CD4-positive, alpha-beta T cell treated with Interleukin-12 subunit alpha and Interleukin-12 subunit beta, for 1 hour (primary cell): ENCODE measurements around the gene SERINC1.
"Not testable (repeated sequence)": the region's sequence is repeated elsewhere in the genome, so short reads cannot be mapped to it uniquely, and the experiment has no call there.

ENCODE experiments used
- DNase-seq: peaks from one replicate; pipeline ENCODE4 v3.0.0-alpha.2; 2020

The SERINC1 gene

DNA sequence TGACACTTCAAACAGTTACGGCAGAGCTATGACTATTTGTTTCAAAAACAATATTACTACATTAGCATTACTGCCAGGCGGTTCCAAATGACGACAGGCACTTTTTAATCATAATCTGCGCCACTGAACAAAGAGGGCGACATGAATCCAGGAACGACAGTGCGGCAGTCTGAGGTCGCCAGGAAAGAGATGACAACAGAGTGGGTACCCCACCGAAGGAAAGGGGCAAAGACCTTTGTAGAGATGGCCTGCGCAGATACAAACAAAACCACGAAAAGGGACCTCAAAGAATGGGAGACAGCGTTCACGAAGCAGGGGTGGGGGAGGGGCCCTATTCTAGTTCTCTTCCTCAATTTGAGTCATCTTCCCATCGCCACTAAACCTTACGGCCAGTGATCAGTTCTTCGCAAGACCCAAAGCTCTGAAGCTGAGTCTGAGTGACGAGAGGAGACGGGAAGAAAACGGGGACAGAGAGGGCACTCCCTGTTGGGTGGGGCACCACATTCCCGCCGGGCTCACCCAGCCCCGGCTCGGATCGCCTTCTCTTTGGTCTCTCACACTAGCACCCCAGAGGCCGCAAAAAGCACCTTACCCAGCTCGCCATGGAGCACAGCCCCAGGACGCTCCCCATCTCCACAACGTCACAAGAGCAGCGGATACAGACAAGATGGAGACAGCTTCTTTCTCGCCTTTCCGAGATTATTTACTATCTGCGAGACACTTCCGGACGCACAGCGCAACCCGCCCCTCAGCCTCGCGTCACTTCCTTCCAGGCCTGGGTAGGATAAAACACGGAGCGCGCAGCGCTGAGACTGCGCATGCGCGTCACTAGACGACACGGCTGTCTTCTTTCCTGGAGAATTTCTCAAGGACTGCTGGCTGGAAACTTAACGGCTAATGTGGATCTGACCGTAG lies at the start of gene SERINC1:
SERINC1 (minus strand) TSS at position 701 of the 915 bp plus-strand sequence; CDS start at position 631, 70 bp downstream.
- peak; percentile 94 for DNase-seq

- no peak for DNase-seq
These were observed 39.8 kb upstream of the SERINC1 start for GRCh38 chr6:122511193-122511924.

DNA sequence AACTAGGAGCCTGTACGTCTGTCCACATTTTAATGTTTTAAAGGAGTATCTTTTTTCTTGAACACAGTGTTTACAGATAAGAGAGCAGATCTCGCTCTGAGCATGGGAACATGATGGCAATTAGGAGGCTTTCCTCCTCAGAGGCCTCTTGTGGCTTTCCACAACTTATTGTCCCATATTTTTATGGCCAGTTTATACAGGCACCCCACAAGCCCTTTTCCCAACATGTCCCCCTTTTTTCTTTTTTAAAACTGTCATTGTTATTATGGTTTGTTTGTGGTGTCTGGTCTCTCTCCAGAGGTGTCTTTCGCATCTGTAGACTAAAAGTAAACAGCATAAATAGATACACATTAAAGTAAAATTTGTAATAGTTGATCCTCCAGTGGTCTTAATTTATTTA lies 33.6 kb upstream of the SERINC1 start:
- DNase-seq = not testable (repeated sequence)

DNA sequence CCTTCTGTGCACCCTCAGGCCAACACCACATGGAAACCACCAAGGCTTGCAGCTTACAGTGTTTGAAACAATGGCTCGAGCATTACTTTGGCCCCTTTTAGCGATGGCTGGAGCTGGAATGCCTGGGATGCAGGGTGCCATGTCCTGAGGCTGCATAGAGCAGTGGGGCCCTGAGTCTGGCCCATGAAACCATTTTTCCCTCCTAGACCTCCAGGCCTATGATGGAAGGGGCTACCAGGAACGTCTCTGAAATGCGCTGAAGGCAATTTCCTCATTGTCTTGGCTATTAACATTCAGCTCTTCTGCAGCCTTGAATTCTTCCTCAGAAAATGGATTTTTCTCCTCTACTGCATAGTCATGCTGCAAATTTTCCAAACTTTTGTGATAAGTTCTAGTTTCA lies 29.9 kb upstream of the SERINC1 start:
- DNase-seq = no peak

DNA sequence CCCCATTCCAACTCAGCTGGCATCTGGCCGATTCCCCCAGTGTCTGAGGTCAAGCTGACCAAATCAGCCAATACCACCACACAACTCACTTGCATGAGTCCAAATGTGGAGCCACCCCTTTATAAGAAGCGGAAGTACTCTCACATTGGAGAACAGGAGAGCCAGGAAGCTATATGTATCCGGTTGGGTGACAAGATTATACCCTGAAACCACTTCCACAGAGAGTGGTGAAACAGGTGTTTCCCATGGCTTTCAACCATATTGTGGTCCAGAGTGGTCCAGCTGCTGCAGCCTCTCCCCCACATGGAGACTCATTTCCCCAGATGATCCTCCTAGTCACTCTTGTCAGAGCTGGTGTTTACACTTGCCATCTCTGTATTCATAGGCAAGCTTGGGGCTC lies 24.0 kb upstream of the SERINC1 start:
- no peak for DNase-seq

DNA sequence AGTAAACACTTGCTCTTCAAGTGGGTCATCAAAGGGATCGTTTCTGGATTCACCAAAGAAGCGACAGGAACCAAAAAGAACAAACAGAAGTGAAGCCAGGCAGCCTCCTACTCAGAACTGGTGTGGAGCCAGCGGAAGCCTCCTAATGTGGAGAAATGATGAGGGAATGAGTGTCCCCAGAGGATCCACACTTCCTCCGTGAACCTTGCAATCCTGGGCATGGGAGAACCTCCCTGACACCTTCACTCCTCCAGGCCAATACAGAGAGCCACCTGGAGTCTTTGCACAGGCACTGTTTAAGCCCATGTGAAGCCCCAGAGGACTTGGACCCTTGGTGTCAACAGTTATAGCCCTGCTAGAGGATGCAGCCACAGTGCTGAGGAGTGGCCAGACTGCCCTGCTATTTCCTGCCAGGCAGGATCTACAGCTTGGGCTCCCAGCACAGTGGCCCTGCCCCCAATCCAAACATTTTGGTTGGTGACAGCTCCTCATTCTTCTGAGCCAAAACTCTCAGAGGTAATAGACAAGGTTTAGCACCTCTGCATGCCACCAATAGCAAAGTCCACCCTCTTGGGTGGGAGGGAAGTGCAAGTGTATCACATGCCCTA lies 23.2 kb upstream of the SERINC1 start:
- DNase-seq = no peak

DNA sequence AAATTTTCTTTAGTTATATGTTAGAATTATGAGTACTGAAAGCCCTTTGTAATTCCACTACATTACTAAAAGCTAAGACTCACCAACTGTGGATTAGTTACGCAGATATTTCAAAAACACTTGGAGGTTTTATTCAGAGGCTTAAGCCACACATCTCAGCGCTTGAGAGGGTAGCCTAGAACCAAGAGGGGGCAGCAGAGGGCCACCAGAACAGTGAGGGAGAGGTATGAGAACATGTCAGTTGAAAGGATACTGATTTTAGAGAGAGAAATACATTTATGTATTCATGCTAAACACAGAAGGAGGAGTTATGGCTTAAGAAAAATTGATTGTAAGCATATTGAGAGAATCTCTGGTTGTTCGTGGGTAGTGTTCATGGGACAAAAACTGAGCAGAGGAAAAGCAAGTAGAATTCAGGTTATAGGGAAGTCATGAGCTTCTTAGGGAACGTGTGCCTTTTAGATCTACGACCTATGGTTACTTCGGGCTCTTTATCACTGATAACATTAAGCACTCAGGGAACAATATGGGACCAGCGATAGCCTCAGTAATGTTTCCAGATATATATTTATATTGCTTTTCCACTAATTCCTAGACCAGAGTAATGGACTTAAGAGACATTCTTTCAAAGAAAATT lies 20.4 kb upstream of the SERINC1 start:
- peak; percentile 69 for DNase-seq

- DNase-seq = no peak
These were observed 19.0 kb upstream of the SERINC1 start for GRCh38 chr6:122490607-122491006.

GRCh38 chr6:122484760-122485159 lies 13.2 kb upstream of the SERINC1 start:
- DNase-seq = no peak

DNA sequence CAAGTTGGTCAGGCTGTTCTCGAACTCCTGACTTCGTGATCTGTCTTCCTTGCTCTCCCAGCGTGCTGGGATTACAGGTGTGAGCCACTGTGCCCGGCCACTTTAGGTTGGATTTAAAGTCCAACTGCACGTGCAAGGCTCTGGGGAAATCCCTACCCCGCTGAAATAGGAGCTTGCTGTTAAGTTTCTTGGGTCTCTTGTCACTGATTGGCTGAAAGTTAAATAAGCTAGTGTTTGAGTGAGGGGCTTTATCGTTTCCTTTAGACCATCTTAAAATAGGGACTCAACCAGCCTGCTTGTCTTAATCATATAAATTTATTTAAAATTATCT lies 11.1 kb upstream of the SERINC1 start:
- DNase-seq = no peak

GRCh38 chr6:122476131-122476530 lies 4.5 kb upstream of the SERINC1 start:
- peak; percentile 39 for DNase-seq

DNA sequence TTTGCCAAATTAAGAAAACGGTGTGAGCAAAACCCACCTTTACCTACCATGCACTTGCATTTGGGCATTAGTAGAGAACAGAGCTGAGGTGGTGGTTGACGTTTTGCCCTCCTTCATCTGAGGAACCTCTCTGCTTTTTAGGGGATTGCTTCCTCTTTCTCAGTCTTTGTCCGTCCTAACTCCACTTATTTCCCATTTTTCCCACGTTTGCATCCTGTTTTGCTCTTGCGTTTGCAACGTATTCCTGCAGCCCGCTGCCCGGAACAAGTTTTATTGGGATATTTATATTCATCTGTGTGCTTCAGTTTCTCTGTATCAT lies 374 bp upstream of the SERINC1 start:
- no peak for DNase-seq

DNA sequence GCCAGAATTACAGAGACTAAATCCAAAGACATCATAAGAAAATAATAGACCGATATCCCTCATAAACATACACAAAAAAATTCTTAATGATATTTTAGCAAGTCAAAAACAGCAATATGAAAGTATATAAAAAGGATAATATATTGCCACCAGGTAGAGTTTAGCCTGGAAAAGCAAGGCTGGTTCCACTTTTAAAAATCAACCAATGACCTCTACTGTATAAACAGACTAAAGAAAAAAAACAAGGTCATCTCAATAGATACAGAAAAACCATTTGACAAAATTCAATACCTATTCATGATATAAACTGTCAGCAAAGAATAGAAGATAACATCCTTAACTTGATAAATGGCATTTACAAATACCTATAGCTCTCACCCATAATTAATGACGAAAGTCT lies 9.7 kb downstream of the SERINC1 start:
- DNase-seq = no peak

- DNase-seq = not testable (repeated sequence)
These were observed 11.7 kb downstream of the SERINC1 start for GRCh38 chr6:122459865-122460416.

GRCh38 chr6:122459240-122459639 lies 12.4 kb downstream of the SERINC1 start:
- no peak for DNase-seq

GRCh38 chr6:122458087-122458486 lies 13.5 kb downstream of the SERINC1 start:
- no peak for DNase-seq

DNA sequence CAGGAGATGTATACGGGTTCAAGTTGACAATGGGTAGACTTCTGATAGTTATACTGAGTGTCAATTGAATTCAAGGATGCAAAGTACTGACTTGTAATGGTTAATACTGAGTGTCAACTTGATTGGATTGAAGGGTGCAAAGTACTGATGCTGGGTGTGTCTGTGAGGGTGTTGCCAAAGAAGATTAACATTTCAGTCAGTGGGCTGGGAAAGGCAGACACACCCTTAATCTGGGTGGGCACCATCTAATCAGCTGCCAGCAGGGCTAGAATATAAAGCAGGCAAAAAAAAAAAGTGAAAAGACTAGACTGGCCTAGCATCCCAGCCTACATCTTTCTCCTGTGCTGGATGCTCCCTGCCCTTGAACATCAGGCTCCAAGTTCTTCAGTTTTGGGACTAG lies 16.5 kb downstream of the SERINC1 start:
- DNase-seq = not testable (repeated sequence)

DNA sequence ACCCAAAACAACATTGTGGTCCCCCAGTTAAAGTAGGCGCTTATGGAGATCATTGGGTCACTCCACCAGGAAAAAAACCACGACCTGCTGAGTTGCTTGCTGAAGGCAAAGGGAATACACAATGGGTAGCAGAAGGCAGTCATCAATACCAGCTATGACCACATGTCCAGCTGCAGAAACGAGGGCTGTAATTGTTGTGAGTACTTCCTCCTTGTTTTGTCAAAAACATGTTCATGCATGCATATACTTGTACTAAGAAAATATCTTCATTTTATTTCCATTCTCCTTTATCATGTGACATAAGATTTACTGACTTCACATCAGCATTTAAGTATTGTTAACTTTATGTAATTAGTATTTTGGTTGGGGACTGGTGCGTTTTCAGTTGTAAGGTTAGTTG lies 16.9 kb downstream of the SERINC1 start:
- no peak for DNase-seq

GRCh38 chr6:122452509-122452908 lies 19.1 kb downstream of the SERINC1 start:
- DNase-seq = no peak

DNA sequence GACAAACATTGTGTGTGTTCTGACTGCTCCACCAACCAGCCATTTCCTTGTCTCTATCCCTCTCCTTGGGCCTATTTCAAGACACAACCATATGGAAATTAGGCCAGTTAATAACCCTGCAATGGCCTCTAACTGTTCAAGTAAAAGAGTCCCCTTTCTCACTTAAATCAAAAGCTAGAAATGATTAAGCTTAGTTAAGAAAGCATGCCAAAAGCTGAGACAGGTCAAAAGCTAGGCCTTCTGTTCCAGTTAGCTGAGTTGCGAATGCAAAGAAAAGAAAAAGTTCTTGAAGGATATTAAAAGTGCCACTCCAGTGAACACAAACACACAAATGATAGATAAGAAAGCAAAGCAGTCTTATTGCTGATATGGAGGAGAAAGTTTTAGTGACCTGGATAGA lies 22.5 kb downstream of the SERINC1 start:
- DNase-seq = no peak

DNA sequence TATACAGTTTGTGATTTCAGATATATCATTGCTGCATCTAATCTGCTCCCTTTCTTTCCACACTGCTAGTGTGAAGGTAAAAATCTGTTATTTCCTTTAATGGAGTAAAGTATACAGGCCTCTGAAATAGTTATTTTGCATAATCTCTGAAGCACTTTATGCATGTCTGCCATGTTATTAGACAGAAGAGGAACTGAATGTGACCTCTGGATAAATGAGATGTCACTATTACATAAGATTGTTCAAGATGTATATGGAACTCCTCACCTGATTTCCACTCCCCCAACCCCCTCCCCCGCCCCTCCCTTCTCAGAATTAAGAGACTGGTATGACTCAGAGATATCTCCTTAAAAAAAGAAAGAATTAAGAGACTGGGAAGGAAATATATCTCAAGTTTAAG lies 26.3 kb downstream of the SERINC1 start:
- DNase-seq = no peak

GRCh38 chr6:122438975-122439374 lies 32.6 kb downstream of the SERINC1 start:
- no peak for DNase-seq

DNA sequence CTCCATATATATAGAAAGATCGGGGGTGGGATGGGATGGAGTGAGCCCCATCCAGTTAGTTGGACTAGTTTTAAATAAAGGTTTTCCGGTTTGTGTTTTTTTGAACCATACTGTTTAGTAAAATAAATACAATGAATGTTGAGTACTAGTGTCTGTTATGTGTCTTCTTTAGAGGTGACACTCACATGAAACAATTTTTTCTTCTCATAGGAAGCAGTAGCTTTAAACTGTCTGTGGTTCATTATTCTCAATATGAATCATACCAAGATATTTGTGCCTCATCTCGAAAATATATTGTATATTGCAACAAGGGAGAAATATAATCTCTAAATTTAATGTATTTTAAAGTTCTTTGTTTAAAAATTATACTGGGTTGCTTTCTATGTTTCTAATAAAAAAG lies 38.8 kb downstream of the SERINC1 start:
- no peak for DNase-seq
